GM12875 (cell line): ENCODE measurements around the gene PSMB9.
A peak's percentile ranks its signal among the peaks of the same experiment; 100 is the strongest.

Source experiments
- H3K4me3 ChIP-seq: one replicate; pipeline ENCODE4 v1.5.1; 2011; ENCODE audit warnings: low read depth, low read length, control low read depth
- CTCF ChIP-seq: IDR thresholded peaks from 2 replicates; pipeline ENCODE4 v1.5.1; 2011; ENCODE audit warnings: low read depth, mild to moderate bottlenecking, control low read depth, inconsistent platforms, low read length, moderate library complexity, borderline replicate concordance; ENCODE audit not compliant: insufficient read depth

The PSMB9 gene

DNA sequence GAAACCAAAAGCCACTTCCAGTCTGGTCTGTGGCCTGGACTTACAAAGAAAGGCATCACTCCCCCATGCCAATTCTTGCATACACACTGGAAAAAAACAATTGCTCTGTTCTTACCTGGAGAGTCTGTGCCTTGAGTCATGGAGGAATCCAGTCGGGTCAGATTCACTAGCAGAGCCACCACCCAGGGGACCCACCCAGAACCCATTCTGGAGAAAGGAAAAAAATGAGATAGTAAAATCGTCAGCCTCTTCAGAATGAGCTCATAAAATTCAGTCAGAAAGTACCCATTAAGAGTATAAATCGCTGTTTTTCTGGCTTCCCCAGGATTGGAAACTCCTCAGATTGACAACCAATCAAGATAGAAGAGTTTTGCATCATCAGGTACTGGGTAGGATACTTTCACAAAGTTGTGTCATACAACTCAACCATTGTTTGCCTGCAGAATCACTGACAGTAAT is 37.2 kb upstream of the PSMB9 start, which contains the start of gene HLA-DOB:
HLA-DOB (minus strand) TSS at position 257 of the 459 bp plus-strand sequence; CDS start at position 206, 51 bp downstream.
- H3K4me3 ChIP-seq, result peak within 1 kb of the TSS; percentile 49
- no peak for TF ChIP-seq CTCF

DNA sequence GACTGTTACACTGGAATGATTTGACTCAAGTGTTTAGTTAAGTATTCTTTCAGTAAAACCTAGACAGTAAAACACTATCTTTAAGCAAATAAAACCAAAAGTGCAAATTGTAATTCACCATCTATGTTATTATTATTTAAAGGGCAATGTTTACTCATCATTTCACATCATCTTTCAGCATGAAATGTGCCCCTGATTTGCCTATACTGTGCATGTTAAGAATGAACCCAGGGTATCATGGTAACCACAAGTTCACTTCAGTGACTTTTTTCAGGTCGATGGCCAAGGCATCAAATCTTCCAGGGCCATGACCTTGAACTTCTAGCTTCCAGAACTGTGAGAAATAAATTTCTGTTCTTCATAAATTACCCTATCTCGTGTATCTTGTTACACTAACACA is 35.1 kb upstream of the PSMB9 start:
- TF ChIP-seq CTCF, result no peak
- H3K4me3 ChIP-seq, result no peak overlapping the region

DNA sequence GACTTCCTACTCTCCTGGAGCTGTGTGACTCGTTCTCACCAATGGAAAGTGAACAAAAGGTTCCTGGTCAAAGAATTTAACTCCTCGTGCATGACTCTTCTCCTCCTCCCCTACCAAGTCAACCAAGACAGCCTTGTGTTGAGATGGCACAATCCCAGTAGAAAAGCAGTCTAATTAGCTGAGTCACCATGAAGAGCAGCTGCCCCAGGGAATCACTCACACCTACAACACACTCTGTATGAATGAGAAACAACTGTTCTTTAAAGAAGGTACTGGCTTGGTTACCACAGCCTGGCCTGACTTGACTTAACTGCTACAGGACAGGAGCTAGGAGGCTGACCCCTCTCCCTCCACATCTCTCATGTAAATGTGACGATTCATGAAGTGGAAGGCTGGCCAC is 34.3 kb upstream of the PSMB9 start:
- TF ChIP-seq CTCF, result no peak
- H3K4me3 ChIP-seq, result no peak overlapping the region

DNA sequence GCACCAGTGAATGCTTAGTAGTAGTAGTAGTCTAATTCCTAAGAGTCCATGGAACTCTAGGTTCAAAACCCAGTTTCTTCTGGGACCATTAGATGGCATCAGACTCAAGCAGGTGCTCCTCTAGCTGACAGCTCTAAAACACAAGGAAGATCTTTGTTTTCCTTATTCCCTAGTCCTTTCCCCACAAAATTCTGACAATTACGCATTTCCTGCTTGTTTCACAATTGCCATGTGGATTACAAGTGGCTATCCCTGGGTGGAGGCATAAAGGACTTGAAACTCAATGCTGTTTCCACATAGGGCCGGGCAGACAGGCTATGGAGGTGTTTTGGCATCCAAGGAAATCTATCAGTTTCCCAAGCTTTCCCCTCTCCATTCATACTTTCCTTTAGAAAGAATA is 28.0 kb upstream of the PSMB9 start:
- no peak overlapping the region for H3K4me3 ChIP-seq
- 0 out of 2 replicates have a peak, but pooled peaks have one; percentile 13 for TF ChIP-seq CTCF

DNA sequence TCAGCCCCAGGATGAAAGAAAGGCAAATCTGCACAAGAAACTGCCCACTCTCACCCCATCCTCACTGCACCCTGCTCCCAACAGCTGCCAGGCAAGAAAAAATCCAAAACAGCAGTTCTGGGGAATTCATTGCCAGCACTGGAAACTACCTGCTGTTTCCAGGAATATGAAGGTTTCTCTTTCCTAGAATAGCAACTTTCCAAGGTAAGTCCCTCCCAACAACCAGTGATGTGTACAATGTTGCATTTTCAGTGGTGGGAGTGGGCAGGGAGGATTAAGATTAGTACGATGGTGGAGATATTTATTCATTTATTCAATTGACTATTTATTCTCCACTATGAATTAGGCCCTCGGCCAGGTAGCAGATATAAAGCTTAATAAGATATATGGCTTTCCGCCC is 27.0 kb upstream of the PSMB9 start:
- H3K4me3 ChIP-seq, result no peak overlapping the region

DNA sequence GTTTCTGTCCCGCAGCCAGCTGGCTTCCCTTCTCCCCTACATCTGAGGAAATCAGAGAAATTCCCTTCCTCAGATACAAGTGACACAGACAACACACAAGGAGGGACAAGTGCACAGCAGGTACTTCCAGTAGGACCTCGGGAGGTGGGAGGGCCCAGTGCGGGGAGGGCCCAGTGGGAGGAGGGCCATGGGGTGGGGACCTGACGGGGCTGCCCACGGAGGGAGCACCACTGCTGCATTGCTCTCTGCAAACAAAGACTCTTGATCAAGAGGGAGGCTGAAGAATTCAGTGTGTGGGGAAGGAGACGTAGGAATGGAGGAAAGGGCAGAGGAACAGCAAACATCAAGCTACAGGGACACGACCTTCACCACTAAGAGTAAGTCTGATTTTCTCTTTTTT is 24.5 kb upstream of the PSMB9 start:
- no peak for TF ChIP-seq CTCF
- no peak overlapping the region for H3K4me3 ChIP-seq

More for the DNA sequence above, 27.0 kb upstream of the PSMB9 start:
- TF ChIP-seq CTCF, result no peak

- TF ChIP-seq CTCF, result no peak
- no peak overlapping the region for H3K4me3 ChIP-seq
These were observed 24.0 kb upstream of the PSMB9 start for GRCh38 chr6:32830017-32830416.
